Measurements from ENCODE around the gene ZBTB12.
"Not testable (repeated sequence)": the region's sequence is repeated elsewhere in the genome, so short reads cannot be mapped to it uniquely, and the experiment has no call there.

DNA sequence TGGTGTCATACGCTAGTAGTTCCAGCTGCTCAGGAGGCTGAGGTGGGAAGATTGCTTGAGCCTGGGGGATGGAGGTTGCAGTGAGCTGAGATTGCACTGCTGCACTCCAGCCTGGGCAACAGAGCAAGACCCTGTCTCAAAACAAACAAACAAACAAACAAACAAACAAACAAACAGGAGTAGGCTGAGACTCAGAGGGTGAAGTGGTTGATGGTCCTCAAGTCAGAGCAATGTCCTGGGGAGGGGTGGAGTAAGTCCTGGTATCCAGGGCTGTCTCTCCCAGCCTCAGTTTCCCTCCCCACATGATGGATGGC lies 33.3 kb downstream of the ZBTB12 start:
- TF ChIP-seq, protein P1, sequence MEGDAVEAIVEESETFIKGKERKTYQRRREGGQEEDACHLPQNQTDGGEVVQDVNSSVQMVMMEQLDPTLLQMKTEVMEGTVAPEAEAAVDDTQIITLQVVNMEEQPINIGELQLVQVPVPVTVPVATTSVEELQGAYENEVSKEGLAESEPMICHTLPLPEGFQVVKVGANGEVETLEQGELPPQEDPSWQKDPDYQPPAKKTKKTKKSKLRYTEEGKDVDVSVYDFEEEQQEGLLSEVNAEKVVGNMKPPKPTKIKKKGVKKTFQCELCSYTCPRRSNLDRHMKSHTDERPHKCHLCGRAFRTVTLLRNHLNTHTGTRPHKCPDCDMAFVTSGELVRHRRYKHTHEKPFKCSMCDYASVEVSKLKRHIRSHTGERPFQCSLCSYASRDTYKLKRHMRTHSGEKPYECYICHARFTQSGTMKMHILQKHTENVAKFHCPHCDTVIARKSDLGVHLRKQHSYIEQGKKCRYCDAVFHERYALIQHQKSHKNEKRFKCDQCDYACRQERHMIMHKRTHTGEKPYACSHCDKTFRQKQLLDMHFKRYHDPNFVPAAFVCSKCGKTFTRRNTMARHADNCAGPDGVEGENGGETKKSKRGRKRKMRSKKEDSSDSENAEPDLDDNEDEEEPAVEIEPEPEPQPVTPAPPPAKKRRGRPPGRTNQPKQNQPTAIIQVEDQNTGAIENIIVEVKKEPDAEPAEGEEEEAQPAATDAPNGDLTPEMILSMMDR (IDR thresholded peaks at IDR 0.05) = not testable (repeated sequence)
- TF ChIP-seq POLR2A, EP300 (IDR thresholded peaks at IDR 0.05): not testable (repeated sequence)

Data from ovary (tissue), 3 donors.